ENCODE data around the gene TLX1. TPM values are rescaled to one million over a fixed set of nuclear protein-coding genes. Genes with fewer than 3 reads are reported as not detected.

TLX1 gene
- total and polyA plus RNA-seq, 2 experiments from 2014 or later = 0.68 TPM; not detected in 1

DNA sequence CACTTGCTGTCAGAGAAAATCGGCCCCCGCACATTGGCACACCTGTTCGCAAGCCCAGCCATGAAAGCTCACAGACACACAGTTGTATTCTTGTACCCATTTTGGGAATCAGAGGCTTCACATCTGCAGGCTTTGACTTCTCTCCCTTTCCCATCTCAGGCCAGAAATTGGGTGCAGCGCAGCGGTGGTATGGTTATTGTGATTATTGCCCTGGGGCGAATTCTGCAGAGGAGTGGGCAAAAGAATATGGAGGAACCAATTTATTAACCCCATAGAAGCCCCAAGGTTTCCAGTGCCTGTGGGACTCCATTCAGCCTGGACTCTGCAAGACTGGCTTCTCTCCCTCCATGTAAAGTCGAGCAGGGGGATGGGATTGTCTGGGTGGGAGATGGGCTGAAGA, 14.0 kb downstream of the TLX1 start:
- Histone ChIP-seq H3K79me2 (no peaks in the 10 kb centered on the region), H4K20me1 (ENCODE audit: insufficient read depth, poor library complexity, severe bottlenecking) (no peaks in the 10 kb centered on the region), H3K4me3 (no peak overlapping the region), H3K27ac (no peak overlapping the region), H3K36me3 (replicated peaks; ENCODE audit: insufficient read depth, low read depth) (no peaks in the 10 kb centered on the region), H3K9me2 (replicated peaks; ENCODE audit: insufficient read depth) (no peaks in the 10 kb centered on the region), H3K4me2 (no peak overlapping the region), H3K4me1 (ENCODE audit: insufficient read depth) (no peaks in the 10 kb centered on the region), H3K27me3 (peaks cover 96% of the 10 kb centered on the region), H3K9me3 (ENCODE audit: low read depth) (no peaks in the 10 kb centered on the region), H2AFZ (no peak overlapping the region)
- no peak for DNase-seq (ENCODE audit: low spot score)
- 70% methylated on average over 7 of the region's 7 CpGs for WGBS (ENCODE audit: low lambda C conversion rate, missing lambda C conversion rate)
- TF ChIP-seq EZH2 (IDR thresholded peaks at IDR 0.05; ENCODE audit: borderline replicate concordance) = no peak
- TF ChIP-seq EZH2phosphoT487 (IDR thresholded peaks at IDR 0.05; ENCODE audit: low read depth, severe bottlenecking, unreplicated experiment) = peak; percentile 57

DNA sequence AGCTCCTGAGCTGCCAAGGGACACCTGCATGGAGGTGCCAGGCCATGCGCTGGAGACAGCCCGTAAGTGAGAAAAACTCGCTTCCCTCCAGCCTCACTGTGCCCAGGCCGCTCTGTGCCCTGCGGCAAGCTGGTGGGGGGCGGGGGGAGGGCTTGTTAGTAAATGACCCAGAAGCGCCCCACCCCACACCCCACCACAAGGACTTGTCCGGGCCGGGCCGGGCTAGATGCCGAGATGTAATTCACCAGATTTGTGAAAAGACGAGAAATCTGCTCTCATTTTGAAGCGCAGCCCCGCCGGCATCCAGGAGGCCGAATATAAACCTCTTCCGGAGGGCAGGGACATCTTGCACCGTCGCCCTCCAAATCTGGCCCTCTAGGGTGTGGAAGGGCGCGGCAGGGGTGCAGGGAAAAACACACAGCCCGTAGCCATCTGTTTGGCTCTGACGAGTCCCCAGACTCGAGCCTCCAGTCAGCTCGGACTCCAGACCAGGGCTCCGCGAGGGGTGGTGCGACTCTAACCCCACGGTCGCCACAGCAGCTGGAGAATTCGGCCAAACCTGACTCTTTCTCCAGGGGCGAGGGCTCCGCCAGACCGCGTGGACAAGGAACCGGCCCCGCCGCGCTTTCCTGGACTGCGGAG, 14.8 kb downstream of the TLX1 start:
- H4K20me1 ChIP-seq (ENCODE audit: insufficient read depth, poor library complexity, severe bottlenecking) = no peaks in the 10 kb centered on the region
- no peak overlapping the region for H3K4me2 ChIP-seq
- no peaks in the 10 kb centered on the region for H3K9me3 ChIP-seq (ENCODE audit: low read depth)
- no peaks in the 10 kb centered on the region for H3K79me2 ChIP-seq
- DNase-seq (ENCODE audit: low spot score) = no peak
- TF ChIP-seq EZH2 (IDR thresholded peaks at IDR 0.05; ENCODE audit: borderline replicate concordance) (no peak), EZH2phosphoT487 (IDR thresholded peaks at IDR 0.05; ENCODE audit: low read depth, severe bottlenecking, unreplicated experiment) (no peak)
- TF ChIP-seq, protein P1, sequence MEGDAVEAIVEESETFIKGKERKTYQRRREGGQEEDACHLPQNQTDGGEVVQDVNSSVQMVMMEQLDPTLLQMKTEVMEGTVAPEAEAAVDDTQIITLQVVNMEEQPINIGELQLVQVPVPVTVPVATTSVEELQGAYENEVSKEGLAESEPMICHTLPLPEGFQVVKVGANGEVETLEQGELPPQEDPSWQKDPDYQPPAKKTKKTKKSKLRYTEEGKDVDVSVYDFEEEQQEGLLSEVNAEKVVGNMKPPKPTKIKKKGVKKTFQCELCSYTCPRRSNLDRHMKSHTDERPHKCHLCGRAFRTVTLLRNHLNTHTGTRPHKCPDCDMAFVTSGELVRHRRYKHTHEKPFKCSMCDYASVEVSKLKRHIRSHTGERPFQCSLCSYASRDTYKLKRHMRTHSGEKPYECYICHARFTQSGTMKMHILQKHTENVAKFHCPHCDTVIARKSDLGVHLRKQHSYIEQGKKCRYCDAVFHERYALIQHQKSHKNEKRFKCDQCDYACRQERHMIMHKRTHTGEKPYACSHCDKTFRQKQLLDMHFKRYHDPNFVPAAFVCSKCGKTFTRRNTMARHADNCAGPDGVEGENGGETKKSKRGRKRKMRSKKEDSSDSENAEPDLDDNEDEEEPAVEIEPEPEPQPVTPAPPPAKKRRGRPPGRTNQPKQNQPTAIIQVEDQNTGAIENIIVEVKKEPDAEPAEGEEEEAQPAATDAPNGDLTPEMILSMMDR (IDR thresholded peaks at IDR 0.05; ENCODE audit: poor library complexity) = no peak
- WGBS (ENCODE audit: low lambda C conversion rate, missing lambda C conversion rate) = 19% methylated on average over 34 of the region's 40 CpGs
- H3K27me3 ChIP-seq = peaks cover 96% of the 10 kb centered on the region
- no peaks in the 10 kb centered on the region for H3K36me3 ChIP-seq (replicated peaks; ENCODE audit: insufficient read depth, low read depth)
- no peaks in the 10 kb centered on the region for H3K4me1 ChIP-seq (ENCODE audit: insufficient read depth)
- no peaks in the 10 kb centered on the region for H3K9me2 ChIP-seq (replicated peaks; ENCODE audit: insufficient read depth)
- no peak overlapping the region for H3K27ac ChIP-seq
- no peak overlapping the region for H3K4me3 ChIP-seq
- H2AFZ ChIP-seq = no peak overlapping the region

DNA sequence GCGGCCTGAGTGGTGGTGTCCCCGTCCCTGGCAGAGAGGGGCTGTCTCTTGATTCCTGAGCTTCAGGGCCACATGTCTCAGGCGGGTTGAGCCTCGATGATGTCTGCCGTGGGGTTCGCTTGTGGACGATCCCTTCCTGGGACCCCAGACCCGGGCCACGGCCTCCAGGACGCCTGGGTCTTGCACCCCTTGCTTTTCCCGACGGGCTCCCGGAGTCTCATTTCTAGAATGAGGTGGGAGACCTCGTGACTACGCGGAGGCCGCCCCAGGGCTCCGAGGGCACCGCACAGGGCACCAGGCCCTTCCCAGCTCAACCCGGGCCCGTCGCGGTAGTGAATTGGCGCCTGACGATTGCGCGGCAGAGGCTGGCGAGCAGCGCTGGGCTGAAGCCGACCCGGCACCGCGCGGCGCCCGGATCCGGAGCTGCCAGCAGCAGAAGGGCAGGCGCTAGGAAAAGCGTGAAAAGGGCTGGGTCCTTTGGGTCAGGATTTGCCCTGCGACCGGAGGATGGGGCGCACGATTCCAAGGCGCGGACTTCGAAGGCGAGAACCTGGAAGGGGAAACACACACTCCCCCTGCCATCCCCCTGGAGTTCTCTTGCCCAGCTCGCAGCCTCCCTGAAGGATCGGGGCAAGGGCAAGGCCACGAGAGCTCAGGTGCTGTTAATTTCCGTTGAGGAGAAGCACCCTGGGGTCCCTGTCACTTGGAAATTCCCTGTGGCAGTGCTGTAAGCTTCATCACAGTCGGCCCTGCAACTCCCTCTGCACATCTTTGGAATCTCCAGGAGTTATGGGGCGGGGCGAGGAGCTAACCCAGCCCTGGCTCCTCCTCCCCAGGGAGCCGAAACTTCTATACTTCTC, 15.5 kb downstream of the TLX1 start:
- peak overlapping the region; percentile 44 for H3K4me2 ChIP-seq
- H2AFZ ChIP-seq = no peak overlapping the region
- TF ChIP-seq, protein P1 (IDR thresholded peaks at IDR 0.05; ENCODE audit: poor library complexity) = no peak
- TF ChIP-seq EZH2phosphoT487 (IDR thresholded peaks at IDR 0.05; ENCODE audit: low read depth, severe bottlenecking, unreplicated experiment) (no peak), EZH2 (IDR thresholded peaks at IDR 0.05; ENCODE audit: borderline replicate concordance) (peak; percentile 97)
- H3K27ac ChIP-seq = no peak overlapping the region
- no peaks in the 10 kb centered on the region for H4K20me1 ChIP-seq (ENCODE audit: insufficient read depth, poor library complexity, severe bottlenecking)
- H3K27me3 ChIP-seq = peaks cover 96% of the 10 kb centered on the region
- H3K4me1 ChIP-seq (ENCODE audit: insufficient read depth) = no peaks in the 10 kb centered on the region
- no peak overlapping the region for H3K4me3 ChIP-seq
- no peak for DNase-seq (ENCODE audit: low spot score)
- H3K36me3 ChIP-seq (replicated peaks; ENCODE audit: insufficient read depth, low read depth) = no peaks in the 10 kb centered on the region
- H3K9me2 ChIP-seq (replicated peaks; ENCODE audit: insufficient read depth) = no peaks in the 10 kb centered on the region
- no peaks in the 10 kb centered on the region for H3K79me2 ChIP-seq
- H3K9me3 ChIP-seq (ENCODE audit: low read depth) = no peaks in the 10 kb centered on the region
- WGBS (ENCODE audit: low lambda C conversion rate, missing lambda C conversion rate) = 6% methylated on average over 55 of the region's 55 CpGs

DNA sequence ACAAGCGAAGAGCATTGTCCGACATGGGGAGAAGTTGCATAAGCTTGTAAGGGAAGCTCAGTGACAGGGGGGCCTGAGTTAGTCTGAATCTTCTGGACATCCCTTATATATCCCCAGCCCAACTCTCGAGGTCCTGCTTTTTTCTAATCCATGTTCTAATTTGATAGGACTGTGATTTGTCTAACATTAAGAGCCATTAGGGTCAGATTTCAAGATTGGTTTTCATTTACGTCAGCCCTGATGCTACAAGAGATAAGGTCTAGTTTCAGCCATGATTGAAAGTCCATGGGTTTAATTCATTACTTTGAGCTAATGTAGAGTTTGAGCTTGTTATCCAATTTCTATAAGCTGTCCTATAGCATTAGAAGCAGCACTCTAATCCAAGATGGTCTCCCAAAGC, 20.3 kb downstream of the TLX1 start:
- no peak for DNase-seq (ENCODE audit: low spot score)
- H2AFZ ChIP-seq = no peak overlapping the region
- H3K4me1 ChIP-seq (ENCODE audit: insufficient read depth) = no peaks in the 10 kb centered on the region
- peaks cover 79% of the 10 kb centered on the region for H3K27me3 ChIP-seq
- WGBS (ENCODE audit: low lambda C conversion rate, missing lambda C conversion rate) = 71% methylated on average over 4 of the region's 4 CpGs
- H3K4me2 ChIP-seq = no peak overlapping the region
- no peaks in the 10 kb centered on the region for H3K9me3 ChIP-seq (ENCODE audit: low read depth)
- no peak overlapping the region for H3K4me3 ChIP-seq
- H3K27ac ChIP-seq = no peak overlapping the region
- no peaks in the 10 kb centered on the region for H3K79me2 ChIP-seq
- H4K20me1 ChIP-seq (ENCODE audit: insufficient read depth, poor library complexity, severe bottlenecking) = no peaks in the 10 kb centered on the region
- H3K9me2 ChIP-seq (replicated peaks; ENCODE audit: insufficient read depth) = no peaks in the 10 kb centered on the region
- TF ChIP-seq, protein P1 (IDR thresholded peaks at IDR 0.05; ENCODE audit: poor library complexity) = no peak
- TF ChIP-seq EZH2phosphoT487 (IDR thresholded peaks at IDR 0.05; ENCODE audit: low read depth, severe bottlenecking, unreplicated experiment) (no peak), EZH2 (IDR thresholded peaks at IDR 0.05; ENCODE audit: borderline replicate concordance) (no peak)
- H3K36me3 ChIP-seq (replicated peaks; ENCODE audit: insufficient read depth, low read depth) = no peaks in the 10 kb centered on the region
